Cerebellar cortex (tissue), 1 donor: ENCODE data around the gene GATC.
A peak's percentile ranks its signal among the peaks of the same experiment; 100 is the strongest.

Experiments used
- DNase-seq: peaks from one replicate; pipeline ENCODE4 v3.0.0-alpha.2; 2015; ENCODE audit warnings: low spot score

The GATC gene, protein sequence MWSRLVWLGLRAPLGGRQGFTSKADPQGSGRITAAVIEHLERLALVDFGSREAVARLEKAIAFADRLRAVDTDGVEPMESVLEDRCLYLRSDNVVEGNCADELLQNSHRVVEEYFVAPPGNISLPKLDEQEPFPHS

DNA sequence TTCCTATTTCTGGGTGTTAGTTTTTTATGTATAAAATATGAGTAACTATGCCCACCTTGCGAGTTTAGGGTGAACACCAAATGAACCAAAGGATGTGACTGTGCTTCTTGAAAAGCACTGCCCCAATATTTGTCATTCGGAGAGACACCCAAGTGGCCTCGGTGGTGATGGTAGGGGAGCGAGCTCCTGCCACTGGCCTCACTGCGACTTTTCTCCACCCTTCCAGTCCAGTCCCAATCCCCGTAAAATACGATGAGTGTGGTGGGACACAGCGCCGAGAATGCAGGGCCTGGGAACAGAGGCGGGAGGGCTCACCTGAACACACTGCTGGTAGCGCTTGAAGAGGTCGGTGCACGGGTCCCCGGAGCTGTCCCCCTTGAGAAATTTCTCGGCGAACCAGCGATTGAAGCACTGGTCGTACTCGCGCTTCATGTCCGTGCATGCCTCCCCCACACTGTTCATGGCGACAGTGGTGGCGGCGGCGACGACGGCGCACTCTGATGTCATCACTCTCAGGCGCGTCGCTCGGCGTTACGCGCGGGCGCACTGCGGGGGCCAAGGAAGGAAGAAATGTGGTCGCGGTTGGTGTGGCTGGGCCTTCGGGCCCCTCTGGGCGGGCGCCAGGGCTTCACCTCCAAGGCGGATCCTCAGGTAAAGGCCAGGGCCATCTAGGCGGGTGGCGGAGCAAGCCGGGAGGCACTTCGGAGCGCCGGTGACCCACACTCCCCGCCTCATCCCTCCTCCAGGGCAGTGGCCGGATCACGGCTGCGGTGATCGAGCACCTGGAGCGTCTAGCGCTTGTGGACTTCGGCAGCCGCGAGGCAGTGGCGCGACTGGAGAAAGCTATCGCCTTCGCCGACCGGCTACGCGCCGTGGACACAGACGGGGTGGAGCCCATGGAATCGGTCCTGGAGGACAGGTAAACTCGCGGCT lies at the start of gene GATC, which contains the start of gene TRIAP1:
Gene GATC (plus strand): TSS at position 534 of the 933 bp plus-strand sequence. CDS start 37 bp downstream, at position 571.
Gene TRIAP1 (minus strand): TSS at position 474 of the 933 bp plus-strand sequence. CDS start 12 bp downstream, at position 462.
- DNase-seq: peak; percentile 84

- no peak for DNase-seq
Measured at GRCh38 chr12:120397824-120398540, 48.3 kb upstream of the GATC start.

DNA sequence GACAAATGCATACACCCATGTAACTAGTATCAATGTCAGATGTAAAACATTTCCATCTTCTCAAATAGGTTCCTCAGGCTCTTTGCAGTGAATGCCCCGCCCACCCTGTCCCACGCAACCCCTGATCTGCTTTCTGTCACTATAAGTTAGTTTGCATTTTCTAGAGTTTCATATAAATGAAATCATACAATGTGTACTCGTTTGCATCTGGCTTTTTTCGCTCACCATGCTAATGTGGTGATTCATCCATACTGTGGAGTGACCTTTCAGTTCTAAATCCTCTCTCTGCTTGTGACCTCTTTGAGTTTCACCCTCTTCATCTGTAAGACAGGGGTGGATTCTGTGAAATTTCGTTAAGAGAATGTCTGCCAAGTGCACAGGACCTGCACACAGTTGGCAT lies 46.7 kb upstream of the GATC start:
- no peak for DNase-seq

DNA sequence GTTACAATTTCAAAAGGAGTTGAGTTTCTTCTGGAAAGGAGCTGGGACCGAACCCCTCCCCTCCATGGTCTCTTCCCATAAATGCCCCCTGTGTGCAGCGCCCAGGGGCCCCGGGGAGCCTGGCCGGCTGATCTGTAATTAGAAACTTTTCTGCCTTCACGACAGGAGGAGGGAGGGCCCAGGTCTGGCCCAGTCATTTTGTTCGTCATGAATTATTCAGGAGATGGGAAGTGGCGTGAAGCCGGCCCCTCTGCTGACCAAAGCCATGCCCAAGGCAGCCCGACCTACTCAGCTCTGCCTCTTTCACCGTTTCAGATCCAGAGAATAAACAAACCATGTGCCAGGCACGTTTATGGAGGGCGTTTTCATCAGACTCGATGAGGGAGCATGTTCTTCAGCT lies 44.0 kb upstream of the GATC start:
- peak; percentile 35 for DNase-seq

- DNase-seq: no peak
Measured at GRCh38 chr12:120403869-120404268, 42.4 kb upstream of the GATC start.

DNA sequence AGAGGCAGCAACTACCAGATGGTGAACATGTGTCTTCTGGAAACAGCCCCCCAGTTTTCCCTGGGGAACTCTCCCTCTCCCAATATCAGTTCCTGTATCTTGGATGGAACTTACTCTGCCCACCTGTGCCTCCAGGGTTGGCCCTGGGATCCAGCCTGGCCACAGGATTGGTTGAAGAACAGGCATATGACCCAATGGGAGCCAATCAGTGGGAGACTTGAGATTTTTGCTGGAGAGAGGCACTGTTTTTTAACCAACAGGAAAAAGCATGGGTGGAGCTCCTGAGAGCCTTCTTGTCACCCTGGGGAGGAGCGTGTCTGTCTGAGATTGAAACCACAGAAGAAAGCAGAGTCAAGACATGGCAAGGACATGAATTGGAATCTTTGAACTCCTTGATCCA lies 42.0 kb upstream of the GATC start:
- no peak for DNase-seq

DNA sequence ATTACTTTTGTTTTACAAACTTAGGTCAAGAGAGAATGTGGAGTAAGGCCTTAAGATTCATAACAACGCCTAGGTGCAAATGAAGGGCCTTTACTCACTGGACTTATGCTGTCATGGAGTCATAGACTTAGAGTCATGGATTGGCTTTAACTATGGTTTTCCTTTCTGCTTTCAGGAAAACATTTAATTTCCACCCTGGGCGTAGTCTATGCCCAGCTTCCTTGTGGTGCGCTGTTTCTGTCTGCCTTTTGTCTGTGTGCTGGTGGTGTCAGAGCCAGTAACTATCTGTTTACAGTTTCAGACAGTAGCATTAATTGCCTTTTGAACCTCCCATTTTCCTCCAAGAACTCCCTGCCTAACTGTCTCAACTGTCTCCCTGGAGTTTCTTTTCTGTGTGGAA lies 40.2 kb upstream of the GATC start:
- no peak for DNase-seq

GRCh38 chr12:120406553-120406952 lies 39.7 kb upstream of the GATC start:
- no peak for DNase-seq

DNA sequence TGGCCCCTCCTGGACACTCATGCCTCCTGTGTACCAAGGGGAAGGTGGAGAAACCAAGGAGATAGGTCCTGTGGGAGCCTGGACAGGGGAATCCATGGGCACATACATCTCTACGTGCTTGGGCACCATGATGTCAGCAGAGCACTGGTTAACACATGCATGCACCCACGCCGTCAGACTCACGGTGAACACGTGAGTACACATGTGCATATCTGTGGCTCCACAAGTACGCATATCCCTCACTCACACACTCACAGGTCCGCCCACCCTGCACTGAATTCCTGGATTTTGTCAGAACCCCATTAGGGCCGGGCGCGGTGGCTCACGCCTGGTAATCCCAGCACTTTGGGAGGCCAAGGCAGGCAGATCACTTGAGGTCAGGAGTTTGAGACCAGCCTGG lies 37.5 kb upstream of the GATC start:
- no peak for DNase-seq

DNA sequence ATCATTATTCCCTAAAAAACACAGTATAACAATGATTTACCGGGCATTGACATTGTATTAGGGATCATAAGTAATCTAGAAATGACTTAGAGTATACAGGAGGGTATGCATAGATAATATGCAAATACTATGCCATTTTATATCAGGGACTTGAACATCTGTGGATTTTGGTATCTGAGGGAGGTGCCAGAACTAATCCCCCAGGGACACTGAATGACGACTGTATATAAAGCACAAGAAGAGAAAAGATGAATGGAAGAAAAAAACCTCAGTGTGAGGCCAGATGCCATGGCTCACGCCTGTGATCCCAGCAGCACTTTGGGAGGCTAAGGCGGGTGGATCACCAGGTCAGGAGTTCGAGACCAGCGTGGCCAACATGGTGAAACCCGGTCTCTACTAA lies 33.8 kb upstream of the GATC start:
- DNase-seq: no peak

GRCh38 chr12:120413901-120414695 lies 32.1 kb upstream of the GATC start:
- no peak for DNase-seq

- DNase-seq: no peak
Measured at GRCh38 chr12:120416490-120417216, 29.6 kb upstream of the GATC start.

GRCh38 chr12:120417917-120418580 lies 28.2 kb upstream of the GATC start:
- DNase-seq: no peak

DNA sequence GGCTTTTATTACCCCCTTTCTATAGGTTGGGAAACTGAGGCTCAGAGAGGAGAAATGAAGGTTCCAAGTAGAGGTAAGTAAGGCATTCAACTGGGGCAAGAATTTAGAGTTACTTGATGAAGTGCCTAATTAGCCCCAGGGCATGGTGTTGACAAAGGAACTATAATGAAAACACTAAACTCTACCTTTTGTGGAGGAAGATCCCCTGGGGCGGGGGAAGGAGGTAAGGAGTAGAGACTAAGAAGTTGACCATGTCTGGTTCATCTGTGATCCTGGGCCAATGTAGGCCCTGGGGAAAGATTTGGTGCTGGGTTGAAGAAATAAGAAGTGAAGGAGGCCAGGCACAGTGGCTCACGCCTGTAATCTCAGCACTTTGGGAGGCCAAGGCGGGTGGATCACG lies 24.5 kb upstream of the GATC start:
- DNase-seq: no peak

DNA sequence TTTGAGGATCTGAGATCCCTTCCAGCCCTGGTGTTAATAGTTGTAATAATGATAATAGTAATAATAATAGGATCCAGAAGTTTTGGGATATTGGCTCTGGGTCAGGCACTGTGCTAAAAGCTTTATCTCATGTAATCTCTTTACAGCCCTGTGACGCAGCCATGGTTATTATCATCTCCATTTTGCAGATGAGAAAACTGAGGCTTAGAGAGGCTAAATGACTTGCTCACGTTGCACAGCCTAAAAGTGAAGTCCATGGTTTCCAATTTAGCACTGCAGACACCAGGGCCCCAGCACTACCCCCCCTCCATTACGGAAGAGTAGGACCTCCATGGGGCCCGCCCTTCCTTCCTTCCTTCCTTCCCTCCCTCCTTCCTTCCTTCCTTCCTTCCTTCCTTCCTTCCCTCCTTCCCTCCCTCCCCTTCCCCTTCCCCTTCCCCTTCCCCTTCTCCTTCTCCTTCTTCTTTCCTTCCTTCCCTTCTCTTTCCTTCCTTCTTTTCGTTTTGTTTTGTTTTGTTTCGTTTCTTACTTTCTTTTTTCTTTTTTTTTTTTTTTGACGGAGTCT lies 23.3 kb upstream of the GATC start:
- no peak for DNase-seq

- DNase-seq: no peak
Measured at GRCh38 chr12:120425797-120426196, 20.4 kb upstream of the GATC start.

GRCh38 chr12:120428597-120429229 lies 17.5 kb upstream of the GATC start:
- no peak for DNase-seq

GRCh38 chr12:120429368-120429767 lies 16.9 kb upstream of the GATC start:
- DNase-seq: no peak

- no peak for DNase-seq
Measured at GRCh38 chr12:120432772-120433525, 13.3 kb upstream of the GATC start.
